CD8-positive, alpha-beta memory T cell (primary cell): ENCODE data around the gene SLC39A12. TPM values are rescaled to one million over a fixed set of nuclear protein-coding genes. Genes with fewer than 3 reads are reported as not detected.

ENCODE experiments used
- CTCF ChIA-PET: fragments of 350-600 bp; sonication (Branson Sonifier 250); formaldehyde crosslinking; loops from one replicate; lab custom pipeline; 2021; ENCODE audit warnings: antibody characterized with exemption; lab: Charles Lee
- POLR2A ChIA-PET: fragments of 350-600 bp; sonication (Branson Sonifier 250); formaldehyde crosslinking; loops from one replicate; lab custom pipeline; 2021; ENCODE audit warnings: antibody characterized with exemption; lab: Charles Lee
- DNase-seq, 5 donors: peaks; one replicate each; pipeline versions ENCODE4 v3.0.0 to v3.0.0-alpha.2; 2020 to 2022; ENCODE audit warnings: mixed read lengths in 1 of 5
- H3K27ac ChIP-seq: one replicate; pipeline ENCODE4 v1.7.0; 2013; ENCODE audit warnings: low read depth, mild to moderate bottlenecking, low read length, moderate library complexity
- H3K27me3 ChIP-seq: 2 replicates; pipeline ENCODE4 v1.7.0; 2013; ENCODE audit warnings: low read length, mild to moderate bottlenecking; ENCODE audit not compliant: insufficient read depth, poor library complexity, severe bottlenecking
- H3K36me3 ChIP-seq: 2 replicates; pipeline ENCODE4 v1.7.0; 2013; ENCODE audit warnings: mild to moderate bottlenecking, low read length, moderate library complexity; ENCODE audit not compliant: insufficient read depth
- H3K4me1 ChIP-seq: 2 replicates; pipeline ENCODE4 v1.7.0; 2013; ENCODE audit warnings: mild to moderate bottlenecking, low read length, moderate library complexity; ENCODE audit not compliant: insufficient read depth
- H3K4me3 ChIP-seq: 2 replicates; pipeline ENCODE4 v1.7.0; 2013; ENCODE audit warnings: mild to moderate bottlenecking, low read length
- H3K9me3 ChIP-seq: 2 replicates; pipeline ENCODE4 v1.7.0; 2013; ENCODE audit warnings: mild to moderate bottlenecking, low read length
- H3K27ac Mint-ChIP-seq, 8 donors: one replicate each; pipeline ENCODE4 v1.8.0; 2020 to 2021; ENCODE audit warnings: mixed read lengths in 8 of 8, mild to moderate bottlenecking in 6 of 8, inconsistent platforms in 3 of 8, moderate library complexity in 3 of 8
- H3K27me3 Mint-ChIP-seq, 2 donors: one replicate each; pipeline ENCODE4 v1.8.0; 2020 to 2021; ENCODE audit warnings: mixed read lengths in 2 of 2, mild to moderate bottlenecking in 1 of 2, moderate library complexity in 1 of 2
- H3K36me3 Mint-ChIP-seq, 3 donors: one replicate each; pipeline ENCODE4 v1.8.0; 2020 to 2021; ENCODE audit warnings: mixed read lengths in 3 of 3, inconsistent platforms in 1 of 3, mild to moderate bottlenecking in 1 of 3
- H3K4me1 Mint-ChIP-seq, 3 donors: one replicate each; pipeline ENCODE4 v1.8.0; 2020 to 2021; ENCODE audit warnings: mixed read lengths in 3 of 3, inconsistent platforms in 1 of 3, mild to moderate bottlenecking in 1 of 3
- H3K4me3 Mint-ChIP-seq, 7 donors: one replicate each; pipeline ENCODE4 v1.8.0; 2020 to 2021; ENCODE audit warnings: mixed read lengths in 7 of 7, mild to moderate bottlenecking in 6 of 7, moderate library complexity in 4 of 7, inconsistent platforms in 2 of 7
- H3K9me3 Mint-ChIP-seq, 5 donors: one replicate each; pipeline ENCODE4 v1.8.0; 2020 to 2022; ENCODE audit warnings: mixed read lengths in 5 of 5, mild to moderate bottlenecking in 3 of 5, moderate library complexity in 2 of 5, inconsistent platforms in 1 of 5
- polyA plus RNA-seq: library from polyadenylated mRNA; unstranded; fragments of 300-500 nt; fragmentation: Illumina TruSeq; gene quantifications from one replicate; pipeline ENCODE4 v1.2.3, GENCODE V29; 2021
- total RNA-seq, 2 experiments: library from RNA; stranded (reverse); gene quantifications; one replicate each; pipeline ENCODE4 v1.2.3, GENCODE V29; 2021

Gene SLC39A12
- total and polyA plus RNA-seq, 3 experiments from 2014 or later, result not detected

GRCh38 chr10:17980846-17981565, 29.3 kb downstream of the SLC39A12 start:
- H3K9me3 Mint-ChIP-seq, result peaks cover 0 to 4% (median 0%) of the 10 kb centered on the region in 5 donors
- H3K4me3 Mint-ChIP-seq, result no peak overlapping the region
- H3K9me3 ChIP-seq, result no peaks in the 10 kb centered on the region
- CTCF ChIA-PET, result no interaction called here
- no peak overlapping the region for H3K27ac ChIP-seq
- H3K27me3 ChIP-seq, result no peaks in the 10 kb centered on the region
- no peaks in the 10 kb centered on the region for H3K36me3 Mint-ChIP-seq
- POLR2A ChIA-PET, result no interaction called here
- no peaks in the 10 kb centered on the region for H3K4me1 Mint-ChIP-seq
- no peak overlapping the region for H3K4me3 ChIP-seq
- no peak overlapping the region for H3K27ac Mint-ChIP-seq
- H3K4me1 ChIP-seq, result no peaks in the 10 kb centered on the region
- no peak for DNase-seq
- no peaks in the 10 kb centered on the region for H3K36me3 ChIP-seq
- no peaks in the 10 kb centered on the region for H3K27me3 Mint-ChIP-seq

GRCh38 chr10:17981766-17982380, 30.2 kb downstream of the SLC39A12 start:
- Mint-ChIP-seq H3K4me1 (no peaks in the 10 kb centered on the region), H3K9me3 (peaks cover 0 to 4% (median 0%) of the 10 kb centered on the region in 5 donors), H3K27ac (no peak overlapping the region), H3K27me3 (no peaks in the 10 kb centered on the region), H3K4me3 (no peak overlapping the region), H3K36me3 (no peaks in the 10 kb centered on the region)
- no peak for DNase-seq
- no peak overlapping the region for H3K27ac ChIP-seq
- H3K9me3 ChIP-seq, result no peaks in the 10 kb centered on the region
- no peak overlapping the region for H3K4me3 ChIP-seq
- ChIA-PET CTCF (no interaction called here), POLR2A (no interaction called here)
- H3K36me3 ChIP-seq, result no peaks in the 10 kb centered on the region
- H3K27me3 ChIP-seq, result no peaks in the 10 kb centered on the region
- no peaks in the 10 kb centered on the region for H3K4me1 ChIP-seq

GRCh38 chr10:17984056-17984455, 32.3 kb downstream of the SLC39A12 start:
- H3K4me3 ChIP-seq, result no peak overlapping the region
- no peaks in the 10 kb centered on the region for H3K36me3 Mint-ChIP-seq
- H3K4me3 Mint-ChIP-seq, result no peak overlapping the region
- no peaks in the 10 kb centered on the region for H3K27me3 ChIP-seq
- H3K27ac Mint-ChIP-seq, result no peak overlapping the region
- H3K4me1 ChIP-seq, result no peaks in the 10 kb centered on the region
- H3K27ac ChIP-seq, result no peak overlapping the region
- DNase-seq, result no peak
- H3K9me3 Mint-ChIP-seq, result peaks cover 0 to 3% (median 0%) of the 10 kb centered on the region in 5 donors
- no peaks in the 10 kb centered on the region for H3K27me3 Mint-ChIP-seq
- CTCF ChIA-PET, result no interaction called here
- no peaks in the 10 kb centered on the region for H3K36me3 ChIP-seq
- no peaks in the 10 kb centered on the region for H3K9me3 ChIP-seq
- H3K4me1 Mint-ChIP-seq, result no peaks in the 10 kb centered on the region
- POLR2A ChIA-PET, result no interaction called here

DNA sequence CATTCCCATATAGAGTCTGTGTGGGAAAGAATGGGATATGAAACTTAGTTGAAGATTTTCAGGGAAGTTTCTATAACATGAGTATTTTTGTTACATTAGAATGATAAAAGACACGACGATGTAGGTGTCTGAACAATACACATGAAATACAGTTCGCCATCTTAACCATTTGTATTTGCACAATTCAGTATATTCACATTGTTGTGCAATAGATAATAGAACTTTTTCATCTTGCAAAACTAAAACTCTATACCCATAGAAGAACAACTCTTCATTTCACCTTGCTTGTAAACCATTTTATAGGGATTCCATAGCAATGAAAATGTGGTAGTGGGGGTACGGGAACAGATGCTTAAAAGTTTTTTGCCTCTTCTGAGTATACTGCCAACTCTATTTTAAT, 32.8 kb downstream of the SLC39A12 start:
- Histone ChIP-seq H3K27me3 (no peaks in the 10 kb centered on the region), H3K4me1 (no peaks in the 10 kb centered on the region), H3K36me3 (no peaks in the 10 kb centered on the region), H3K9me3 (no peaks in the 10 kb centered on the region), H3K4me3 (no peak overlapping the region), H3K27ac (no peak overlapping the region)
- Mint-ChIP-seq H3K9me3 (peaks cover 0 to 3% (median 0%) of the 10 kb centered on the region in 5 donors), H3K27ac (no peak overlapping the region), H3K4me1 (no peaks in the 10 kb centered on the region), H3K36me3 (no peaks in the 10 kb centered on the region), H3K4me3 (no peak overlapping the region), H3K27me3 (no peaks in the 10 kb centered on the region)
- CTCF ChIA-PET, result no interaction called here
- POLR2A ChIA-PET, result no interaction called here
- DNase-seq, result no peak

DNA sequence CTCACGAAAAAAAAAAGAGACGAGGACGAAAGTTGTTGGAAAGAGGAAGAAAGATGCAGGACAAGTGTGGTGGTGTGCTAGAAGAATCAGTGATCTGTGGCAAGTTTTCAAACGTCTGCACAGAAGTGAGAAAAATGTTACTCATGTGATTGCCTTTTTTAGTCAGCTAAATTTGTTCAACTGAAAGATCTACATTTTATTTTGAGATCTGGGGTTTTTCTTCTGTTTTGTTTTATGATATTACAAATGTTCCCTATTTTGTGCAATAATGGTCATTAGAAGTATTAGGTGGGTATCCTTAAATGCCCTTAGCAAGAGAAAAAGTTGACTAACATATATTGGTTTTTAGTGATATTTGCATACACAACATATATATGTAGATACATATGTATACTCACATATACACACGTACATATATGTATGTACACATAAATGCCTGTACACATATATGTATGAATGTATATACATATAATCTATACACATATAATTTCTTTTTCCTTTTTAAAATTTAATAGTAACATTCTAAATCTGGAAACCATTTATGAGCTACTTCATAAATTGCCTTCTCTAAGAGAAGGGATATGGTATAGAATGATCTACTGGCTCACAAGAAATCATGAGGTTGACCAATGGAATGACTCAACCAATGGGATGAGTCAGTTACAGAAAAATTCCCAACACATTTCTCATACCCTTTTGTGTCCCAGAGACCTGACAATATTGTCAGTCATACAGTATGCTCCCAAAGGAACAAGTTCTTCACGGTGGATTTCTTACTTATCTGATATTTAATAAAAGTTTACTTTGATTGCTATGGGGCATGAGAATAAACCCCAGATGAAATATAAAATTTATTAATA, 38.4 kb downstream of the SLC39A12 start:
- Histone ChIP-seq H3K36me3 (no peaks in the 10 kb centered on the region), H3K27me3 (no peaks in the 10 kb centered on the region), H3K27ac (no peak overlapping the region), H3K4me3 (no peak overlapping the region), H3K9me3 (no peaks in the 10 kb centered on the region), H3K4me1 (no peaks in the 10 kb centered on the region)
- Mint-ChIP-seq H3K27me3 (no peaks in the 10 kb centered on the region), H3K27ac (no peak overlapping the region), H3K9me3 (peaks cover 0 to 7% (median 1%) of the 10 kb centered on the region in 5 donors), H3K4me1 (no peaks in the 10 kb centered on the region), H3K4me3 (no peak overlapping the region), H3K36me3 (no peaks in the 10 kb centered on the region)
- POLR2A ChIA-PET, result no interaction called here
- CTCF ChIA-PET, result no interaction called here
- DNase-seq, result no peak

DNA sequence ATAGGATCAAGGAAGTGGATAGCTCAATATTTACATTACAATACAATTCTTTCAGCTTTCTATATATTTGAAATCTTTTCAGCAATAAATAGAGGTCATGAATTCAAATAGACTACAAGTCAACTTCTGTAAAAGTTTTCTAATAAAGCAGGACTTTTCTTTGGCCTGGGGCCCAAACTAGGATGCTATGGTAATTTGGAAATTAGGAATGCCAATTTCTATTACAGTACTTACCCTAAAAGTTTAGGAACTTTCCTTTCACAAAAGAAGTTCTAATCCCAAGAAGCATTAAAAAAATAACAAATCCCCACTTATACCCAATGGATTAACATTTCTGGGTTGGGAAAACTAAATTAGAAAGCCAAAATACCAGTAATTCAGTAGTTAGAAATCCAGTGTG, 40.5 kb downstream of the SLC39A12 start:
- no peak overlapping the region for H3K27ac Mint-ChIP-seq
- Histone ChIP-seq H3K9me3 (no peaks in the 10 kb centered on the region), H3K4me3 (no peak overlapping the region), H3K27ac (no peak overlapping the region), H3K36me3 (no peaks in the 10 kb centered on the region), H3K4me1 (no peaks in the 10 kb centered on the region), H3K27me3 (no peaks in the 10 kb centered on the region)
- no peaks in the 10 kb centered on the region for H3K4me1 Mint-ChIP-seq
- H3K9me3 Mint-ChIP-seq, result peaks cover 0 to 7% (median 1%) of the 10 kb centered on the region in 5 donors
- H3K36me3 Mint-ChIP-seq, result no peaks in the 10 kb centered on the region
- POLR2A ChIA-PET, result interaction anchor here (0.7 kb wide), 1 partner anchor 63 kb away, joined by 3 read pairs; no protein-coding TSS in a partner anchor
- no peak overlapping the region for H3K4me3 Mint-ChIP-seq
- CTCF ChIA-PET, result no interaction called here
- DNase-seq, result no peak
- no peaks in the 10 kb centered on the region for H3K27me3 Mint-ChIP-seq

GRCh38 chr10:17993361-17993760, 41.6 kb downstream of the SLC39A12 start:
- no peak overlapping the region for H3K4me3 ChIP-seq
- no peaks in the 10 kb centered on the region for H3K9me3 ChIP-seq
- H3K4me3 Mint-ChIP-seq, result no peak overlapping the region
- no peak overlapping the region for H3K27ac Mint-ChIP-seq
- no peak for DNase-seq
- ChIA-PET CTCF (no interaction called here), POLR2A (no interaction called here)
- H3K27me3 ChIP-seq, result no peaks in the 10 kb centered on the region
- no peaks in the 10 kb centered on the region for H3K36me3 ChIP-seq
- no peaks in the 10 kb centered on the region for H3K36me3 Mint-ChIP-seq
- H3K9me3 Mint-ChIP-seq, result peaks cover 0 to 5% (median 0%) of the 10 kb centered on the region in 5 donors
- no peaks in the 10 kb centered on the region for H3K4me1 Mint-ChIP-seq
- no peaks in the 10 kb centered on the region for H3K27me3 Mint-ChIP-seq
- no peak overlapping the region for H3K27ac ChIP-seq
- no peaks in the 10 kb centered on the region for H3K4me1 ChIP-seq

DNA sequence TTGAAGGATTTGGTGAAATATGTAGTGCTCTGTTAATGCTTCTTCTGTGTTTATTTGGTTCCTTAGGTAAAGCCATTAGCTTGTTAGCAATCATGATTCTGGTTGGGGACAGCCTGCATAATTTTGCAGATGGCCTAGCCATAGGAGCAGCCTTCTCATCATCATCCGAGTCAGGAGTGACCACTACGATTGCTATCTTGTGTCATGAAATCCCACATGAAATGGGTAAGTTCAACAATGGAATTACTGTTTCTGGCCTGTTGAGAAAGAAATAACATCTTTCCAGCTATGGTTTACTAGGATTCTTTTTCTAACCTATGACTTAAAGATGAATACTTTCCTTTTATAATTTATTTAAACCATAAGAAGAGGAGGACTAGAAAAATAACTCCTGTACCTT, 48.9 kb downstream of the SLC39A12 start:
- no peaks in the 10 kb centered on the region for H3K36me3 ChIP-seq
- H3K4me3 ChIP-seq, result no peak overlapping the region
- Mint-ChIP-seq H3K4me1 (no peaks in the 10 kb centered on the region), H3K27me3 (no peaks in the 10 kb centered on the region), H3K4me3 (no peak overlapping the region), H3K36me3 (no peaks in the 10 kb centered on the region), H3K27ac (no peak overlapping the region), H3K9me3 (no peaks in the 10 kb centered on the region)
- H3K27ac ChIP-seq, result no peak overlapping the region
- H3K9me3 ChIP-seq, result no peaks in the 10 kb centered on the region
- no peaks in the 10 kb centered on the region for H3K27me3 ChIP-seq
- ChIA-PET CTCF (no interaction called here), POLR2A (no interaction called here)
- no peak for DNase-seq
- H3K4me1 ChIP-seq, result no peaks in the 10 kb centered on the region
